Endothelial cell of umbilical vein (primary cell): ENCODE data around the gene FGFR3.

Experiments
- EZH2 ChIP-seq: IDR thresholded peaks from 2 replicates; pipeline ENCODE4 v1.6.1; 2012; ENCODE audit warnings: borderline replicate concordance, low read depth, mild to moderate bottlenecking, moderate library complexity, low read length, inconsistent platforms; ENCODE audit not compliant: severe bottlenecking
- FOS ChIP-seq: IDR thresholded peaks from 2 replicates; pipeline ENCODE4 v1.6.1; 2011; ENCODE audit warnings: mild to moderate bottlenecking, low read length, moderate library complexity, borderline replicate concordance; ENCODE audit not compliant: insufficient read depth
- GATA2 ChIP-seq: IDR thresholded peaks from 2 replicates; pipeline ENCODE4 v1.7.0; 2011; ENCODE audit warnings: low read depth, mild to moderate bottlenecking, moderate library complexity, mixed read lengths, low read length; ENCODE audit not compliant: insufficient read length, insufficient read depth
- JUN ChIP-seq: IDR thresholded peaks from 2 replicates; pipeline ENCODE4 v1.6.1; 2011; ENCODE audit warnings: borderline replicate concordance, low read depth; ENCODE audit not compliant: insufficient read length, insufficient read depth
- POLR2A ChIP-seq: IDR thresholded peaks from 2 replicates; pipeline ENCODE4 v1.6.1; 2012; ENCODE audit warnings: low read depth, mild to moderate bottlenecking, control low read depth, low read length
- POLR2AphosphoS5 ChIP-seq: IDR thresholded peaks from 2 replicates; pipeline ENCODE4 v1.6.1; 2012; ENCODE audit warnings: low read depth, mild to moderate bottlenecking, control low read depth, low read length, moderate library complexity; ENCODE audit not compliant: insufficient read depth
- TF ChIP-seq, protein P1 (sequence below), 2 donors: IDR thresholded peaks; 1 replicate in 1 of 2; 2 replicates in 1 of 2; pipeline ENCODE4 v1.5.1; 2011; ENCODE audit warnings: low read length in 2 of 2, mild to moderate bottlenecking in 2 of 2, moderate library complexity in 2 of 2, control low read depth in 1 of 2, inconsistent platforms in 1 of 2, low read depth in 1 of 2; ENCODE audit not compliant: insufficient read depth in 1 of 2; ENCODE audit errors: extremely low read depth in 1 of 2
- TF ChIP-seq, protein P2 (sequence below): IDR thresholded peaks from 2 replicates; pipeline ENCODE4 v1.6.1; 2011; ENCODE audit not compliant: insufficient read depth, insufficient read length

DNA sequence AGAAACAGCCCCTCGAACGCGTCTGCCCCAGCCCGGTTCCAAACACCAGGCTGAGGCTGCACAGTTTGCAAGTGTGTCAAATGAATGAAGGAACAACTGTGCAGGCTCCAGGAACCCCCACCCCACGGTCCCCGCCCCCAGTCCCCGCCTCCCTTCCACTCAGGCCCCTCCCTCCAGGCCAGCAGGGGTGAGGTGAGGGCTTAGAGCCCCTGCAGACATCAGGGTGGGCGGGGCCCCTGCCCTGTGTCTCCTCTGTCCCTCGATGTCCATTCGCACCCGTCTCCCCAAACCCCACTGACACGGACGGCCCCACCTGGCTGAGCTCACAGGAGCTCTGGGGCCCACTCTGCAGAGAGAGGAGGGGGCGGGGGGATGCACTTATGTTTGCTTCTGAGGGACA, 43.3 kb upstream of the FGFR3 start:
- TF ChIP-seq, protein P1, sequence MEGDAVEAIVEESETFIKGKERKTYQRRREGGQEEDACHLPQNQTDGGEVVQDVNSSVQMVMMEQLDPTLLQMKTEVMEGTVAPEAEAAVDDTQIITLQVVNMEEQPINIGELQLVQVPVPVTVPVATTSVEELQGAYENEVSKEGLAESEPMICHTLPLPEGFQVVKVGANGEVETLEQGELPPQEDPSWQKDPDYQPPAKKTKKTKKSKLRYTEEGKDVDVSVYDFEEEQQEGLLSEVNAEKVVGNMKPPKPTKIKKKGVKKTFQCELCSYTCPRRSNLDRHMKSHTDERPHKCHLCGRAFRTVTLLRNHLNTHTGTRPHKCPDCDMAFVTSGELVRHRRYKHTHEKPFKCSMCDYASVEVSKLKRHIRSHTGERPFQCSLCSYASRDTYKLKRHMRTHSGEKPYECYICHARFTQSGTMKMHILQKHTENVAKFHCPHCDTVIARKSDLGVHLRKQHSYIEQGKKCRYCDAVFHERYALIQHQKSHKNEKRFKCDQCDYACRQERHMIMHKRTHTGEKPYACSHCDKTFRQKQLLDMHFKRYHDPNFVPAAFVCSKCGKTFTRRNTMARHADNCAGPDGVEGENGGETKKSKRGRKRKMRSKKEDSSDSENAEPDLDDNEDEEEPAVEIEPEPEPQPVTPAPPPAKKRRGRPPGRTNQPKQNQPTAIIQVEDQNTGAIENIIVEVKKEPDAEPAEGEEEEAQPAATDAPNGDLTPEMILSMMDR (IDR thresholded peaks at IDR 0.05; ENCODE audit: extremely low read depth in 1 of 2, insufficient read depth in 1 of 2, low read depth in 1 of 2, low read length in 2 of 2), result no peak
- TF ChIP-seq EZH2 (no peak), POLR2A (no peak), POLR2AphosphoS5 (no peak), FOS (no peak), JUN (no peak), GATA2 (no peak)
- TF ChIP-seq, protein P2, sequence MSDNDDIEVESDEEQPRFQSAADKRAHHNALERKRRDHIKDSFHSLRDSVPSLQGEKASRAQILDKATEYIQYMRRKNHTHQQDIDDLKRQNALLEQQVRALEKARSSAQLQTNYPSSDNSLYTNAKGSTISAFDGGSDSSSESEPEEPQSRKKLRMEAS, result no peak
